Activated CD4-positive, alpha-beta T cell treated with anti-CD3 and anti-CD28 coated beads, Interleukin-2, amount 10 ng/mL, durations not matched to agents 7 days and 5 days (primary cell): ENCODE results near the gene NOTO. TPM values are rescaled to one million over a fixed set of nuclear protein-coding genes. Genes with fewer than 3 reads are reported as not detected.

Source experiments
- CTCF ChIA-PET: fragments of 350-600 bp; sonication (Branson Sonifier 250); formaldehyde crosslinking; loops from one replicate; lab custom pipeline; 2021; ENCODE audit warnings: antibody characterized with exemption; lab: Charles Lee
- POLR2A ChIA-PET: fragments of 350-600 bp; sonication (Branson Sonifier 250); formaldehyde crosslinking; loops from one replicate; lab custom pipeline; 2021; ENCODE audit warnings: antibody characterized with exemption; lab: Charles Lee
- DNase-seq: peaks from one replicate; pipeline ENCODE4 v3.0.0-alpha.2; 2020
- H3K27ac Mint-ChIP-seq: one replicate; pipeline ENCODE4 v1.8.0; 2021; ENCODE audit warnings: mild to moderate bottlenecking, moderate library complexity, mixed read lengths
- H3K27me3 Mint-ChIP-seq: one replicate; pipeline ENCODE4 v1.8.0; 2021; ENCODE audit warnings: mixed read lengths
- H3K36me3 Mint-ChIP-seq: one replicate; pipeline ENCODE4 v1.8.0; 2021; ENCODE audit warnings: low read depth, mixed read lengths
- H3K4me1 Mint-ChIP-seq: one replicate; pipeline ENCODE4 v1.8.0; 2021; ENCODE audit warnings: mixed read lengths
- H3K4me3 Mint-ChIP-seq: one replicate; pipeline ENCODE4 v1.8.0; 2021; ENCODE audit warnings: mild to moderate bottlenecking, moderate library complexity, mixed read lengths
- H3K9me3 Mint-ChIP-seq: one replicate; pipeline ENCODE4 v1.8.0; 2021; ENCODE audit warnings: mixed read lengths
- total RNA-seq, 2 experiments: library from RNA; stranded (reverse); gene quantifications; one replicate each; pipeline ENCODE4 v1.2.3, GENCODE V29; 2021

The NOTO gene
- total RNA-seq, 2 experiments from 2014 or later = not detected

DNA sequence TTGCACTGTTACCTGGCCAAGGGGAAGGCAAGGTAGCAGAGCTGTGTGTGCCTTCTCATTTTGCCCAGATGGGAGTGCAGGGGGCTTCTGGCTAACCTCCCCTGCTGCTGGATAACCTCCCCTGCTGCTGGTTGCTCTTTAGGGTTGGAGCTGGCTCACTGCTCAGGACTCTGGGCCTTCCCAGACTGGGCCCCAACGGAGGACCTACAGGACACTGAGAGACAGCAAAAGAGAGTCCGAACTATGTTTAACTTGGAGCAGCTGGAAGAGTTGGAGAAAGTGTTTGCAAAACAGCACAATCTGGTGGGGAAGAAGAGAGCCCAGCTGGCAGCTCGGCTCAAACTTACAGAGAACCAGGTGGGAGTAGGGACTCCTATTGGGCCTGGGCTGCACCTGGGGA, 5.9 kb downstream of the NOTO start:
- no peaks in the 10 kb centered on the region for H3K36me3 Mint-ChIP-seq
- ChIA-PET POLR2A (no interaction called here), CTCF (interaction anchor here (1.3 to 1.6 kb wide), 2 partner anchors 20 to 31 kb away, joined by 3 to 4 read pairs; no protein-coding TSS in a partner anchor)
- H3K27me3 Mint-ChIP-seq = peaks cover 35% of the 10 kb centered on the region
- no peak for DNase-seq
- peaks cover 7% of the 10 kb centered on the region for H3K4me1 Mint-ChIP-seq
- no peaks in the 10 kb centered on the region for H3K9me3 Mint-ChIP-seq
- H3K4me3 Mint-ChIP-seq = no peak overlapping the region
- H3K27ac Mint-ChIP-seq = no peak overlapping the region

DNA sequence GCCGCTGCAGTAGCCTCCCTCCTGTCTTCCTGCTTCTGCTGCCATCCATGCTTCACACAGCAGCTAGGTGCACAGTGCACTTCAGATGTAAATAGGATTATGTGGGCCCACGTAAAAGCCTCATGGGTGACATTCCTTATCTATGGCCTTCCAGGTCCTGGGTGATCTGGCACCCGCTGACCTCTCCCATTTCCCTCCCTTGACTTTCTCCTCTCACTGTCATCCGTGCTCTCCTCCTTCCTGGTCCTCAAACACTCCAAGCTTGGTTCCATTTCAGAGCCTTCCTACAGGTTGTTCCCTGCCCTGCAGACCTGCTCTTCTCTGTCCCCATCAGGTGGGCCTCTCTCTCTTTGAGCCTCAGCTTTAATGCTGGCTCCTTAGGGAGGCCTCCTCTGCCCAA, 7.6 kb downstream of the NOTO start:
- DNase-seq = no peak
- peaks cover 21% of the 10 kb centered on the region for H3K4me1 Mint-ChIP-seq
- peaks cover 22% of the 10 kb centered on the region for H3K27me3 Mint-ChIP-seq
- CTCF ChIA-PET = interaction anchor here (0.6 to 4.6 kb wide), 4 partner anchors 10 to 64 kb away, joined by 3 to 33 read pairs (median 3); no protein-coding TSS in a partner anchor
- no peak overlapping the region for H3K4me3 Mint-ChIP-seq
- H3K9me3 Mint-ChIP-seq = no peaks in the 10 kb centered on the region
- no peaks in the 10 kb centered on the region for H3K36me3 Mint-ChIP-seq
- POLR2A ChIA-PET = no interaction called here
- no peak overlapping the region for H3K27ac Mint-ChIP-seq

DNA sequence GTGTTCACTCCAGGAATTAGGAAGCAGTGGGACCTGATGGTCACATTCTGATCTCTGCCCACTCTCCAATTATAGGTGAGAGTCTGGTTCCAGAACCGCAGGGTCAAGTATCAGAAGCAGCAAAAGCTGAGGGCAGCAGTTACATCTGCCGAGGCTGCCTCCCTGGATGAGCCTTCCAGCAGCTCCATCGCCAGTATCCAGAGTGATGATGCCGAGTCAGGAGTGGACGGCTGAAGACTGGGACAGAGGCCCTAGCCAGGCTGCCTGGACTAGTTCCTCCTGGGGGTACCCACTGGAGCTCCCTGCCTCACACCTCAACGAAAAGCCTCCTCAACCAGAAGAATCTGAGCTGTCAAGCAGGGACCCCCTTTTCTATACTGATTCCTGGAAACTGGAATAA, 8.3 kb downstream of the NOTO start:
- ChIA-PET POLR2A (no interaction called here), CTCF (interaction anchor here (0.7 to 4.6 kb wide), 4 partner anchors 10 to 63 kb away, joined by 3 to 45 read pairs (median 18); partner anchors contain the start of gene PRADC1)
- Mint-ChIP-seq H3K9me3 (no peaks in the 10 kb centered on the region), H3K27me3 (peaks cover 20% of the 10 kb centered on the region), H3K4me1 (peaks cover 28% of the 10 kb centered on the region), H3K4me3 (no peak overlapping the region), H3K27ac (no peak overlapping the region), H3K36me3 (no peaks in the 10 kb centered on the region)
- DNase-seq = no peak

DNA sequence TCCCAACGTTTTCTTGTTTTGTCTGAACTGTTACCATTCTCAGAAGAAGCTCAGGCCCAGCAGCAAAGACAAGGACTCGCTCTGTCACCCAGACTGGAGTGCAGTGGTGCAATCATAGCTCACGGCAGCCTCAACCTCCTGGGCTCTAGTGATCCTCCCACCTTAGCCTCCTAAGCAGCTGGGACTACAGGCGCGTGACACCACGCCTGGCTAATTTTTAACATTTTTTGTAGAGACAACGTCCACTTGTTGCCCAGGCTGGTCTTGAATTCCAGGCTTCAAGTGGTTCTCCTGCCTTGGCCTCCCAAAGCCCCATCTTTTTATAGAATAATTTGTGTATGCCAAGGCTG, 9.7 kb downstream of the NOTO start:
- Mint-ChIP-seq H3K27me3 (peaks cover 12% of the 10 kb centered on the region), H3K4me3 (no peak overlapping the region), H3K4me1 (peaks cover 31% of the 10 kb centered on the region), H3K9me3 (no peaks in the 10 kb centered on the region), H3K27ac (no peak overlapping the region), H3K36me3 (no peaks in the 10 kb centered on the region)
- POLR2A ChIA-PET = interaction anchor here (1.1 kb wide), 1 partner anchor 22 kb away, joined by 4 read pairs; the partner anchor contains the start of gene CCT7
- CTCF ChIA-PET = interaction anchor here (0.6 to 4.6 kb wide), 15 partner anchors 9 to 333 kb away, joined by 3 to 45 read pairs (median 4); partner anchors contain the start of genes ALMS1, NOTO, PRADC1 and SFXN5
- no peak for DNase-seq

DNA sequence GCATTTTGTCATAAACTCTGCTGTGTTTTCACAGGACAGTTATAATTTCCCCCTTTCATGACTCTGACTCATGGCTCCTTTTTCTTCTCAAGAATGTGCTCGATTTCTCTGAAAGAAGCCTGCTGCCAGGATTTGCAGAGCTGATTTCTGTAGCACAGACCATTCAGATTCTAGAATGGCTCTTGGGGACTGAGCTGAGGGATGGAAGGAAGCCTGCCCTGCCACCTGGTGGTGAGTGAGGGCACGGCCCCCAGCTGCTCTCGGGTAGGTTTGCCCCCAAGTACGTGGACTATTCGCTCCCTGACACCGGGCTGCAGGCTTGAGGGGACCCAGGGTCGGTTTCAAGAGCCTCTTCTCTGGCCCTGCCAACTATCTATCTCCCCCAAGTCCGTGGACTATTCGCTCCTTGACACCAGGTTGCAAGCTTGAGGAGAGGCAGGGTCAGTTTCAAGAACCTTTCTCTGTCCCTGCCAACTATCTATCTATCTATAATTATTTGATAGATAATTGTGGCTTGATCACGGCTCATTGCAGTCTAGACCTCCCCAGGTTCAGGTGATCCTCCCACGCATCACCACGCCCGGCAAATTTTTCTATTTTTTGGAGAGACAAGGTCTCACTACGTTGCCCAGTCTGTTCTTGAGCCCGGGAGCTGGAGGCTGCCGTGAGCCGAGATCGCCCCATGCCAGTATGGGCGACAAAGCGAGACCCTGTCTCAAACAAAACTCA, 10.2 kb downstream of the NOTO start:
- no peaks in the 10 kb centered on the region for H3K9me3 Mint-ChIP-seq
- DNase-seq = peak; percentile 78
- no peaks in the 10 kb centered on the region for H3K36me3 Mint-ChIP-seq
- no peak overlapping the region for H3K4me3 Mint-ChIP-seq
- CTCF ChIA-PET = interaction anchor here (0.6 to 4.6 kb wide), 15 partner anchors 8 to 333 kb away, joined by 3 to 45 read pairs (median 4); partner anchors contain the start of genes ALMS1, NOTO, PRADC1 and SFXN5
- H3K27ac Mint-ChIP-seq = peak overlapping the region; percentile 34
- H3K4me1 Mint-ChIP-seq = peaks cover 31% of the 10 kb centered on the region
- POLR2A ChIA-PET = interaction anchor here (1.1 kb wide), 1 partner anchor 21 kb away, joined by 4 read pairs; the partner anchor contains the start of gene CCT7
- H3K27me3 Mint-ChIP-seq = peaks cover 9% of the 10 kb centered on the region

DNA sequence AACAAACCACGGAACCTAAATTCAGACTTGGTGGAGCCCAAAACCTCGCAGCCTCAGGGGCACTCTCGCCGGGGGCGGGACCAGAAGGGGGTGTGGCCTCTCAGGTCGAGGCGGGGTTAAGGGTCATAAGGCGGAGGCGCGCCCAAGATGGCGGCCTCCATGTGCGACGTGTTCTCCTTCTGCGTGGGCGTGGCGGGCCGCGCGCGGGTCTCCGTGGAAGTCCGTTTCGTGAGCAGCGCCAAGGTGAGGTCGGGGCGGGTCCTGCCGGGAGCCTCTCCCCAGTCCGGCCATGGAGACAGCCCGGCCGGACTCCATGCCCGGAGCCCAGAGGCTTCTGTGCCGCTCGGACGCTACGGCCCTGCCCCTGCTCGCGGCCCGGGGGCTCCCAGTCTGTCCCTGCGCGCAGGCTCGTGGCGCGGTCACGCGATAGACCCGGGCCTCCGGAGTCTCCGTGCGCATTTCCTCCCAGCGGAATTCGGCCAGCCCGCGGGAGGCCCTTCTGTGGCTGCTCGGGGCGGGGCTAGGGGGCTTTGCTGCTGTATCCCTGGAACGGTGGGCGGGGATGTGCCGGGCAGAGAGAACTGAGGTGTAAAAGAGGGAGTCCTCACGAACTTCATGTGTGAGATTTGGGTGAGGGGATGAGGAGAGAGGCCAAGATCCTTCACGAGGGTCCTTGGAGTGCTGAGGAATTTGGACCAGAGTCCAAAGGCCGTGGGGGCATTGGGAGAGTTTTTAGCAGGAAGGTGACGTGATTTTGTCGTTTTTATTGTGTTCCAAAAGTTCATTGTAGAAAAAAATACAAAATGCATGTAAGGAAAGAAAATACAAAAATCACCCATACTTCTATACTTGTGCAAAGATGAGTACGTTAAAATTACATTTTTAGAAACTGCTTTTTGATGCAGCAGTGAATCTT, 12.0 kb downstream of the NOTO start, which contains the start of gene SMYD5:
Gene SMYD5 (plus strand): TSS at position 126 of the 916 bp plus-strand sequence. CDS start 22 bp downstream, at position 148.
- H3K4me1 Mint-ChIP-seq = peaks cover 31% of the 10 kb centered on the region
- peak; percentile 94 for DNase-seq

DNA sequence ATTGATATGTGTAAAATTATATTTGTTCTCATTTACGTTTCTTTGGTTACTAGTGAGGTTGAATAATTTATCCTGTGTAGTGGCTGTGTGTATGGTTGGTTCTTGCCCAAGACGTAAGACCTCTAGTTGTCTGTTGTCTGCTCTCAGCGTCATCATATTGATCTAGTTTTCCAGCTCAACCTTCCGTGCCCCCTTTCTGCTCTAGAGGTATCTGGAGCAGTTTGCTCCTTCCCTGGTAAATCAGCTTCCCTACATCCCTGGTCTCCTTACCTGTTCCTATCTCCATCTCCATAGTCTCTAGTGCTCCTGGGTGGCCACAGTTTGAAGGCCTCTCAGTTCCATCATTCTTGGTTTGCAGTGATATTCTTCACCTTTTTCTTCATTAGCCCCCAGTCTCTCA, 12.9 kb downstream of the NOTO start:
- DNase-seq = no peak
- Mint-ChIP-seq H3K4me1 (peaks cover 31% of the 10 kb centered on the region), H3K27me3 (no peaks in the 10 kb centered on the region), H3K9me3 (no peaks in the 10 kb centered on the region), H3K27ac (no peak overlapping the region), H3K36me3 (no peaks in the 10 kb centered on the region), H3K4me3 (peak overlapping the region; percentile 88)
- ChIA-PET CTCF (interaction anchor here (1.1 kb wide), 1 partner anchor 38 kb away, joined by 3 read pairs; no protein-coding TSS in a partner anchor), POLR2A (interaction anchor here (0.8 kb wide), 1 partner anchor 19 kb away, joined by 3 read pairs; the partner anchor contains the start of gene CCT7)

More for the DNA sequence above, 12.0 kb downstream of the NOTO start, which contains the start of gene SMYD5:
- ChIA-PET CTCF (interaction anchor here (1.1 to 3.6 kb wide), 2 partner anchors 15 to 37 kb away, joined by 3 to 45 read pairs; partner anchors contain the start of gene PRADC1), POLR2A (interaction anchor here (0.8 kb wide), 1 partner anchor 19 kb away, joined by 3 read pairs; the partner anchor contains the start of gene CCT7)
- Mint-ChIP-seq H3K27me3 (peaks cover 3% of the 10 kb centered on the region), H3K27ac (peak within 1 kb of the TSS; percentile 90), H3K9me3 (no peaks in the 10 kb centered on the region), H3K4me3 (peak within 1 kb of the TSS; percentile 88), H3K36me3 (no peaks in the 10 kb centered on the region)

DNA sequence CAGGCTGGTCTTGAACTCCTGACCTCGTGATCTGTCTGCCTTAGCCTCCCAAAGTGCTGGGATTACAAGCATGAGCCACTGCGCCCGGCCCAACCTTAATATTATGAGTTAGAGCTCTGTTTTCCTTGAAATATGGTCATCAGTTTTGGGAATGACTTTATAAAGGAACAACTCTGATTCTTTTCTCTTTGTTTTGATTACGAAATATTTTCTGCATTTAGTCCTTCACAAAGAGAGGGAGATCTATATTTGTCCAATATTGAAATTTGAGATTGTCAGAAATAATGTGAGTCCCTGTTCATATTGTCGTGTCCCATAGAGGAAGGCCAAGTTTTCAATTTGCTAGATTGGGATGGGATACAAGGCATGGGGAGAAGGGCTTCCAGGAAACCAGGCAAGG, 14.8 kb downstream of the NOTO start:
- POLR2A ChIA-PET = no interaction called here
- CTCF ChIA-PET = interaction anchor here (0.9 to 2.3 kb wide), 3 partner anchors 11 to 40 kb away, joined by 3 to 7 read pairs (median 4); partner anchors contain the start of gene PRADC1

DNA sequence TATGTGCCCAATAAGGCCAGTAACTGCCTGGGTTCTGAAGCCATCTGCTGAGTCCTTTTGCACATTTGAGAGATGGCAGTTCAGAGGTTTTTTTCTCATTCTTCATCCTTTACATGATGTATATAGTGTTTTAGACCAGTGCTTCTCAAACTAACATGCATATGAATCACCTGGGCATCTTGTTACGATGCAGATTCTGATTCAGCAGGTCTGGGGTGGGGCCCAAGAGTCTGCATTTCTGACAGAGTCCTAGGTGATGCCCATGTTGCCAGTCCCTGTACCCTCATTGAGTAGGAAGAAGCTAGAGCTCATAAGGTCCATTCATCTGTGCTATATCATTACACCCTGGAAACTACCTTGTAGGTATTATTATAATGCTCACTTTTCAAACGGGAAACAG, 15.5 kb downstream of the NOTO start:
- Mint-ChIP-seq H3K4me1 (peaks cover 27% of the 10 kb centered on the region), H3K27me3 (no peaks in the 10 kb centered on the region), H3K27ac (no peak overlapping the region), H3K36me3 (peaks cover 8% of the 10 kb centered on the region), H3K9me3 (no peaks in the 10 kb centered on the region), H3K4me3 (no peak overlapping the region)
- DNase-seq = no peak
- ChIA-PET CTCF (interaction anchor here (0.9 to 2.3 kb wide), 4 partner anchors 10 to 41 kb away, joined by 3 to 7 read pairs (median 4); partner anchors contain the start of genes CCT7 and PRADC1), POLR2A (no interaction called here)

More for the DNA sequence above, 14.8 kb downstream of the NOTO start:
- Mint-ChIP-seq H3K4me1 (peaks cover 31% of the 10 kb centered on the region), H3K27me3 (no peaks in the 10 kb centered on the region), H3K9me3 (no peaks in the 10 kb centered on the region), H3K4me3 (no peak overlapping the region), H3K27ac (no peak overlapping the region), H3K36me3 (peaks cover 7% of the 10 kb centered on the region)
- no peak for DNase-seq

DNA sequence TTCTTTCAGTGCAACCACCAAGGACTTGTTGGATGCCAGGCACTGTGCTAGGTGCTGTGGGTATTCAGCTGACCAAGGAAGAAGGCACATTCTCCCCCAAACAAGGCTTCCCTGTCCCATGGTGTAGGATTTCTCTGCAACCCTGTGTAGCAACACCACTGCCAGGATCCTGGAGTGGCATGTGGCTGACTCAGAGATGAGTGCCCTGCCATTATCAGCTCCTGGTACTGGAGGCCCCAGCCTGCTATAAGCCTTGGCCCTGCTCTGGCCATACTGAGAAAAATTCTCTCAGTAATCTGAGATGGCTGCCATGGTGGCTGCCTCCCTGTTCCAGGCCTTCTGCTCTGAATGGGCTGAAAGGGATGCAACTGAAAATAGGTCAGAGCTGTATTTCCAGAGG, 15.9 kb downstream of the NOTO start:
- no peak overlapping the region for H3K4me3 Mint-ChIP-seq
- no peak overlapping the region for H3K27ac Mint-ChIP-seq
- peaks cover 8% of the 10 kb centered on the region for H3K36me3 Mint-ChIP-seq
- ChIA-PET POLR2A (no interaction called here), CTCF (interaction anchor here (0.9 to 2.3 kb wide), 3 partner anchors 10 to 41 kb away, joined by 3 to 7 read pairs (median 3); partner anchors contain the start of gene CCT7)
- no peaks in the 10 kb centered on the region for H3K27me3 Mint-ChIP-seq
- H3K4me1 Mint-ChIP-seq = peaks cover 23% of the 10 kb centered on the region
- DNase-seq = no peak
- H3K9me3 Mint-ChIP-seq = no peaks in the 10 kb centered on the region

DNA sequence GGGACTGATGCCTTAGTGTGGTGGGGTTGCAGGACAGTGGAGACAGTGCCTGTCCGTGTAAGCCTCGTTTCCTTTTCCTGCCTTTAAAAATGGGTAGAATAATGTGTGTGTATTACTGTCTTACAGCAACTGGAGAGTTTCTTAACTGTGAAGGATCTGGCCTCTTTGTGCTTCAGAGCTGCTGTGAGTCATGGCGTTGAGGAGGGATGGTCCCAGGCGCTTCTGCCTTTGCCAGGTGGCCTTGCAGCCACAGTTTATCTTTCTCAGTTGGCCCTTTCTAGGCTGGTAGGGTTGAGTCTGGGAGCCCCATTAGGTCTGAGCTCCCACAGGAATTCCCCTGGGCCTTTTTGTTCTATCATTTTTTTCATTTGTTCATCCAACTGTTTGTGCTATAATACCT, 21.4 kb downstream of the NOTO start:
- Mint-ChIP-seq H3K27ac (no peak overlapping the region), H3K4me1 (peaks cover 9% of the 10 kb centered on the region), H3K9me3 (no peaks in the 10 kb centered on the region), H3K4me3 (no peak overlapping the region), H3K36me3 (peaks cover 8% of the 10 kb centered on the region), H3K27me3 (no peaks in the 10 kb centered on the region)
- no peak for DNase-seq
- ChIA-PET CTCF (interaction anchor here (0.5 to 3.0 kb wide), 3 partner anchors 9 to 732 kb away, joined by 3 to 15 read pairs (median 5); partner anchors contain the start of genes CCT7 and PRADC1), POLR2A (no interaction called here)
